T-helper 17 cell (primary cell): ENCODE data around the gene PACRG. TPM values are rescaled to one million over a fixed set of nuclear protein-coding genes. Genes with fewer than 3 reads are reported as not detected.

Experiments
- ATAC-seq: fragments of 150-1000 bp; cut with Tn5 transposase; 2 replicates; pipeline ENCODE4 v1.10.0; 2021; ENCODE audit warnings: mild to moderate bottlenecking, moderate library complexity
- DNase-seq, 3 donors: peaks; one replicate each; pipeline versions ENCODE4 v3.0.0 to v3.0.0-alpha.2; 2020 to 2021
- H3K9me3 ChIP-seq: one replicate; pipeline ENCODE4 v1.7.0; 2013; ENCODE audit warnings: low read length, mild to moderate bottlenecking; ENCODE audit not compliant: control insufficient read depth, poor library complexity, severe bottlenecking
- H3K27ac Mint-ChIP-seq: one replicate; pipeline ENCODE4 v1.8.0; 2022; ENCODE audit warnings: mild to moderate bottlenecking, moderate library complexity, mixed read lengths
- H3K27me3 Mint-ChIP-seq: one replicate; pipeline ENCODE4 v1.8.0; 2022; ENCODE audit warnings: mixed read lengths
- H3K36me3 Mint-ChIP-seq: one replicate; pipeline ENCODE4 v1.8.0; 2022; ENCODE audit warnings: low read depth, mixed read lengths
- H3K4me1 Mint-ChIP-seq: one replicate; pipeline ENCODE4 v1.8.0; 2022; ENCODE audit warnings: mild to moderate bottlenecking, mixed read lengths
- H3K4me3 Mint-ChIP-seq: one replicate; pipeline ENCODE4 v1.8.0; 2022; ENCODE audit warnings: mild to moderate bottlenecking, moderate library complexity, mixed read lengths
- total RNA-seq, 4 donors: library from RNA in 2 of 4; stranded (reverse) in 2 of 4; gene quantifications; one replicate each; pipeline ENCODE4 v1.2.3 and lab custom pipeline; 2022 to 2026

PACRG gene
- total RNA-seq, 2 donors from 2014 or later: 1.6 to 2.0 TPM

DNA sequence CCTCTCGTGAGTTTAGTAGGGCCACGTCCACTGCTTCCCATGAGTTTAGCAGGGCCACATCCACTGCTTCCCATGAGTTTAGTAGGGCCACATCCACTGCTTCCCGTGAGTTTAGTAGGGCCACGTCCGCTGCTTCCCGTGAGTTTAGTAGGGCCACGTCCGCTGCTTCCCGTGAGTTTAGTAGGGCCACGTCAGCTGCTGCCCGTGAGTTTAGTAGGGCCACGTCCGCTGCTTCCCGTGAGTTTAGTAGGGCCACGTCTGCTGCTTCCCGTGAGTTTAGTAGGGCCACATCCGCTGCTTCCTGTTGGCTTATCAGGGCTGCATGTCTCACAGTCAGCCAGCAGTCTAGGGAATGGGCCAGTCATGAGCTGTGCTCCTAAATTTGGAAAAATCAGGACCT lies 573.1 kb downstream of the PACRG start:
- ATAC-seq (no peak), DNase-seq (no peak)
- H3K27ac Mint-ChIP-seq: no peak overlapping the region
- H3K27me3 Mint-ChIP-seq: peaks cover 30% of the 10 kb centered on the region
- no peaks in the 10 kb centered on the region for H3K4me1 Mint-ChIP-seq
- no peaks in the 10 kb centered on the region for H3K9me3 ChIP-seq
- H3K4me3 Mint-ChIP-seq: no peak overlapping the region
- no peaks in the 10 kb centered on the region for H3K36me3 Mint-ChIP-seq

DNA sequence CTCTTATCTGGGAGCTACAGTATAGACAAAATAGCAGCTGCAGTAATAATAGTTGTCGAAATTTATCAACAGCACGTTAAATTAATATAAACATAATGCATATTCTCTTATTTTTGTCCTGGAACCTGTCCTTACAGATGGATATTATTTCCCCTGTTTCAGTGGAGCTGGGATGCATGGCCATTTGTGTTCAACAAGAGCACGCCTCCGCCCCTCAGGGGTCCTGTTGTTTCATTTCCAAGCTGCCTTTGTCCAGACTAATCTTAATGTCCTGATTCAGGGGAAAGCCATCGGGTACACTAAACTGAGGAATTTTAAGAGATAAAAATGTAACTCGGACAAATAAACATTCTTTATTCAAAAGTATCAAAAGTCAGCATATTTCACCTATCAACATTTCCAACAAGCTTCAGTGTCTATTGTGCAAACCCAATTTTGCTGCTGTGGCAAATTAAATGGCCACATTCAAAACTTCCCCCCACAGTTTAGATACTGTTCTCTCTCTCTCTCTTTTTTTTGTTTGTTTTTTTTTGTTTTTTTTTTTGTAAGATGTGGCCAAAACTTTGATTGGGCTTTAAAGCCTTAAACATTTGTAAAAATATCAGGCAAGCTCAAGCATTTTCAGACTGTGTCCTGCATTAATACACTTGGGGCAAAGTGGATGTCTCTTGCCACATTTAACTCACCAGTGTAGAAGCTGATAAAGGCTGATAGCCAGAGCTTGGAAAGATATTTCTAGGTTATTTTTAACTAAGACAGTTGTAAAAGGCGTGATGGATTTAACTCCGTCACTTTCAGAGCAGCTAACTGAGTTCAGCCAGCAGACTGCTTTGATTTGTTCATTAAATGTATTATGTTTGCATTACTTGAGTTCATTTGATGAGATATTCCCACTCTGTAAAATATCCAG lies 574.2 kb downstream of the PACRG start:
- Mint-ChIP-seq H3K4me1 (no peaks in the 10 kb centered on the region), H3K27ac (no peak overlapping the region), H3K36me3 (no peaks in the 10 kb centered on the region), H3K4me3 (no peak overlapping the region), H3K27me3 (peaks cover 25% of the 10 kb centered on the region)
- DNase-seq (no peak), ATAC-seq (no peak)
- H3K9me3 ChIP-seq: no peaks in the 10 kb centered on the region

DNA sequence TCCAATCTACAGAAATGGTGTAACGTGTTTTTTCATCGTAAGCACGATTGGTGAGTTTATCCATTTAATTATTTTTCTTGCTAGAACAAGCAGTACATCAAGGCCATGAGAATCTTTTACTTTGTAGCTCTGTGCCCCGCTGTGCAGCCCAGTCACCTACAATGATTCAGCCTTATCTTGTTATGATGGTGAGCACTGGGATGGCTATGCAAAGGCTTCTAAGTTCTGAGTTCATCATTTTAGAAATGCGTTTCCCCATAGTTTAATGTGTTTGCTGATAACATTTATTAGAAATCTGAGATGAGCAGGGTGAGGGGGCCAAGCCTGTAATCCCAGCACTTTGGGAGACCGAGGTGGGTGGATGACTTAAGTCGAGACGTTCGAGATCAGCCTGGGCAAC lies 575.0 kb downstream of the PACRG start:
- ATAC-seq (no peak), DNase-seq (no peak)
- H3K9me3 ChIP-seq: no peaks in the 10 kb centered on the region
- no peak overlapping the region for H3K27ac Mint-ChIP-seq
- H3K36me3 Mint-ChIP-seq: no peaks in the 10 kb centered on the region
- no peak overlapping the region for H3K4me3 Mint-ChIP-seq
- no peaks in the 10 kb centered on the region for H3K4me1 Mint-ChIP-seq
- H3K27me3 Mint-ChIP-seq: peaks cover 17% of the 10 kb centered on the region

DNA sequence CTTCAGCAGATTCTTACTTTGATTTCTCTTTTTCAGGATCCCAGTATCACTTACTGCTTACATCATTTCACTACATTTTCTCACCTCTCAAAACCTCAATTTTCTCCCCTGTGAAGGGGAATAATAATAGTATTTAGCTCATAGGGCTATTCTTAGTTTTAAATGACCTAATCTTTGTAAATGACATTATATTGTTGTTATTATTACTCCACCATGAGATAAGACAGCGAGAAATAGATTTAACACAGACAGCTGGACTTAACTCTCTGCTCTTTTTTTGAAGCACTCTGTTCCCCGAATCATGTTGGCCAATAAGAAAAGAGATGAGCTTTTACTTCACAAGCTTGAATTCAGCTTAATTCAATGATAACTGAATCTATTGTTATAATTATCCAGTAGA lies 578.2 kb downstream of the PACRG start:
- Mint-ChIP-seq H3K4me3 (no peak overlapping the region), H3K27ac (no peak overlapping the region), H3K36me3 (no peaks in the 10 kb centered on the region), H3K27me3 (peaks cover 7% of the 10 kb centered on the region), H3K4me1 (no peaks in the 10 kb centered on the region)
- no peak for ATAC-seq
- H3K9me3 ChIP-seq: no peaks in the 10 kb centered on the region
- DNase-seq: no peak

DNA sequence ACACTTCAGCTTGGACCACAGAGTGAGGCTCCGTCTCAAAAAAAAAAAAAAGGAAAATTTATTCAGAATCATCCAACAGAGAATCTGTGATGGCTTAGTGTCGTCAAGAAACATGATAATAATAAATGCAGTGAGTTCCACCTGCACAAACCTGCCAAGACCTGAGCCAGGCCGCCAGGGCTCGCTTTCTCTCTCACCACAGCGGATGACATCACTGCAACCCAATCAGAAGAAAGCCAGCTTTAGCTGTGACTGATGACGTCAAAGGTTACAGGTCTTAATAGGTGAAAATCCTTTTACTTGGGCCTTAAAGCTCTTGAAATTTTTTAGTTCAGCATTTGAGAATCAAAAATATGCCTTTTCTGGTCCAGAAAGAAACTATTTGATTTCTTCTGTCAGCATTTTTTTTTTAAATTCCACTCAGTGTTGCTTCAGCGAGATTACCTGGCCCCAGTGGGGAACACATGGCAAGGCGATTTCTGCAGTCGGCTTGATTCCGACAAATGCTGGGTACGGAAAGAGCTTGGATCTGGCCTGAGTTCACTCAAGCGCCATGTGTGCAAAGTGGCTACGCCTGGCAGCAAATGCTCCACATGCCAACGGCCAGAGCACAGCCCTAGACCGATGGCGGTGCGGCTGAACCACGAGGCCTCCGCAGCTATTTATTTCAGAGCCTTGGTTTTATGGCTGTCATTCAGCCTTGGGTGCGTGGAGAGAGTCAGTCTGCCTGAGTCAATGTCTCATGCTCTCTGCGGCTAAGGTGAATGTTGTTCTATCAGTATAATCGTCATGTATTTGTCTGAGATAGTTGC lies 581.1 kb downstream of the PACRG start:
- DNase-seq (no peak), ATAC-seq (no peak)
- Mint-ChIP-seq H3K36me3 (no peaks in the 10 kb centered on the region), H3K4me1 (no peaks in the 10 kb centered on the region), H3K27me3 (peaks cover 24% of the 10 kb centered on the region), H3K4me3 (no peak overlapping the region), H3K27ac (no peak overlapping the region)
- no peaks in the 10 kb centered on the region for H3K9me3 ChIP-seq

DNA sequence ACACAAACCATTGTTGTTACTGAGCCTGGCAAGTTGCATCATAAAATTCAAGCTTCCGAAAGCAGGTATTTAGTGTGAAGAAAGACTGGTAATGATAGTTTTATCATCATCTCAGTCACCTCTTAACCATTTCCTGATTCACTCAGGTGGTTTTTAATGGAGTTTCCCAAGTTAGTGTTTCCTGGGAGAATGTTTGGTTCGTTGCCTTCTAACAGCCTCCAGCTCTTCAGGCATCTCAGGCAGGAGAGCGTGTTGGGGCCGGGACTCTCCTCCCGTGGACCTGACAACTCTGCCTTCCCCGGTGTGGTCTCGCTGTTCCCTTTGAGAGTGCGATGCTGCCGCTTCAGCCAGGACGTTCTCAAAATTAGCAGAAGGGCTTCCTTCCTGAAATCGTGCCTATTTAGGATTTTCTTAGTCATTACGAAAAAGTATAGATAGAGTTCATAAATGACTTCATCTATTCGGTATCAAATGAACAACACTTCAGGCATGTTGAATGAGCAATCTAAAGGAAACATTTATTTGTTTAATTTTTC lies 581.8 kb downstream of the PACRG start:
- Mint-ChIP-seq H3K36me3 (no peaks in the 10 kb centered on the region), H3K27me3 (peaks cover 31% of the 10 kb centered on the region), H3K27ac (no peak overlapping the region), H3K4me3 (no peak overlapping the region), H3K4me1 (no peaks in the 10 kb centered on the region)
- DNase-seq (no peak), ATAC-seq (no peak)
- no peaks in the 10 kb centered on the region for H3K9me3 ChIP-seq

DNA sequence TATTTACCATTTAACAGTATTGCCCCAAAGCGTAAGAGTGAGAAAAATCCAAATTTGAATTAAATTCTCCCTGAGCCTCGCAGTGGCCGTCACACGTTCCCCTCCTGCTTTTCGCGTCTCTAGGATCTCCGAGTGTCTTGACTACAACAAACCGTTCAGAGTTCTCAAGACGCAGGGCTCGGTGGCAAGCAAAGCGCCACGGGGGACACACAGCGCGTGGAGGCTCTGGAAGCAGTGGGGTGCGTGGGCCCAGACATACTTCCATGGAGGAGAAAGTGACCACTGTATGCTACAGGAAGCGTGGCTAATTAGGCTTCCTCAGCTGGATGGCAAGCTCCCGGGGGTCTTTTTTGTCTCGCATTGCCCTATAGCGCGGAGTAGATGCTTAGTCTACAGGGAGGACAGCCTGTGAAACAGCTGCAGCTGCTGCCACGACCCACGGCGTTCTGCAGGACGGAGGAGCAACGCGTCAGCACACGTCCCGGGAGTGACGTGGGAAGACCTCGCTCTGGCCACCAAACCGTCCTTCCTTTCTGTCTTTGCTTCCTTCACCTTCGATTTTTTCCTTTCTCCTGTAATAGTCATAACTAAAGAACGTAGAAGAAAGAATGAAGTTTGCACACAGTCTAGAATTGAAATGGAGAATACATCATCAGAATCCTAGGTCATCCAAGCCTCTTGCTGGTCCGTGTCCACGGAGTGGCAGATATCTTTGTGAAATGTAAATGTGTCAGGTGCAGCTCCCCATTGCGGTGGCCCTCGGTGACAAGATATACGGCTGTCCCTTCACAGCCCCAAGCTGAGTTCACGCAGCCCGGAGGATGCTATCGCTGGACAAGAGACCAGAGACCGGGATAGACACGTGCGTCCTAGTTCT lies 582.6 kb downstream of the PACRG start:
- DNase-seq: no peak
- no peaks in the 10 kb centered on the region for H3K36me3 Mint-ChIP-seq
- ATAC-seq: no peak
- H3K4me3 Mint-ChIP-seq: no peak overlapping the region
- H3K4me1 Mint-ChIP-seq: no peaks in the 10 kb centered on the region
- peaks cover 39% of the 10 kb centered on the region for H3K27me3 Mint-ChIP-seq
- H3K27ac Mint-ChIP-seq: no peak overlapping the region
- H3K9me3 ChIP-seq: no peaks in the 10 kb centered on the region

DNA sequence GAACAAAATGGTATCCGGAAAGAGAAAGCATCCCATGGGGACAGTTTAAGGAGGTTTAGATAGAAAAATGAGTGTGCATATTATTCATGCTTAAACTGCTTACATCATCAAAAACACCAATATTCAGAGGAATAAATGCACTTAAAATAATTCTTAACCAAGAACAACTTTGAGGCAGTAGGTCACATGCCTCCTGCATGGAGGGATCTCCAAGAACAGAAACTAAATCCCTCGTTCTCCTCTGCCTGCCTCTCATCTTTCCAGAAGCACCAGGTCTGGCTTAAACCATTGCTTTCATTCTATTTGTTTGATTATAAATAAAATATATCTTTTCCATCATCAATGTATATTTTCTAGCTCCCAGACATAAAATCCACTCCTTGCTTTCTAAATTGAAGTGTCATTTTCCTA lies 583.2 kb downstream of the PACRG start:
- peaks cover 45% of the 10 kb centered on the region for H3K27me3 Mint-ChIP-seq
- H3K4me3 Mint-ChIP-seq: no peak overlapping the region
- no peaks in the 10 kb centered on the region for H3K4me1 Mint-ChIP-seq
- DNase-seq: no peak
- no peaks in the 10 kb centered on the region for H3K36me3 Mint-ChIP-seq
- H3K27ac Mint-ChIP-seq: no peak overlapping the region
- no peak for ATAC-seq
- no peaks in the 10 kb centered on the region for H3K9me3 ChIP-seq

DNA sequence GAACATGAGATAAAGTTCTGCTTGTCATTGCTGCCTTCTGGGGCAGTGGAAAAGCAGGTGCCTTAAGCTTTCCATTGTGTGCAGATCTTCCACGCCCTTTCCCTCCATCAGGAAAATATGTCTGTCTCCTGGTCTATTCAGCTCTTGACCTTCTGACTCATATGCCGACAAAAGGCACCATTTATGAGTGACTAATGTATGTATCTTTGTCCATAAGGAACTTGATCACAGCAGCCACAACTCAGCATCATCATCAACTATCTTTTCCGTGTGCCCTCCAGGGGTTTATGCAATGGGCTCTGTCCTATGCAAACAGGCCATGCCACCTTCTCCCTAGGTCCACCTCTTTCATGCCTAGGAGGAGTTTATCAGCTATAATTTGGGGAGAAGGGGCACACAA lies 584.1 kb downstream of the PACRG start:
- DNase-seq (no peak), ATAC-seq (no peak)
- H3K4me1 Mint-ChIP-seq: no peaks in the 10 kb centered on the region
- no peak overlapping the region for H3K27ac Mint-ChIP-seq
- H3K36me3 Mint-ChIP-seq: no peaks in the 10 kb centered on the region
- H3K4me3 Mint-ChIP-seq: no peak overlapping the region
- peaks cover 46% of the 10 kb centered on the region for H3K27me3 Mint-ChIP-seq
- no peaks in the 10 kb centered on the region for H3K9me3 ChIP-seq

DNA sequence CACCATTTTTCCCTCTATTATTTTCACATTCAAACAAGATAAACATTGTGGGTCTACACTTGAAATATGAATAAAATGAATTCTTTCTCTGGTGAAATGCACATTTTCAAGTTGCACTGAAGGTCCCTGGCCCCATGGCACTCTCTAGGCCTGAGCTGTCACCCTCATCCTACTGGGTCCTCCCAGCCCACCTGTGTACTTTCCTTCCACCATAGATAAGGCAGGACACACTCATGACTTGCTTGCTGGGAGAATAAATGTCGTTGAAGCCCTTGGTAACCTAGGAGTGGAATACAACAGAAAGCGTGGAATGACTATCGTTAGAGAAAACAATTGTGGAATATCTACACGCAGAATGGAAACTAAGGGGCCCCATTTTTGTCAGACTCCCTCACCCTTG lies 585.8 kb downstream of the PACRG start:
- H3K4me3 Mint-ChIP-seq: no peak overlapping the region
- H3K36me3 Mint-ChIP-seq: no peaks in the 10 kb centered on the region
- H3K27me3 Mint-ChIP-seq: peaks cover 51% of the 10 kb centered on the region
- ATAC-seq (no peak), DNase-seq (no peak)
- no peaks in the 10 kb centered on the region for H3K9me3 ChIP-seq
- no peak overlapping the region for H3K27ac Mint-ChIP-seq
- no peaks in the 10 kb centered on the region for H3K4me1 Mint-ChIP-seq

DNA sequence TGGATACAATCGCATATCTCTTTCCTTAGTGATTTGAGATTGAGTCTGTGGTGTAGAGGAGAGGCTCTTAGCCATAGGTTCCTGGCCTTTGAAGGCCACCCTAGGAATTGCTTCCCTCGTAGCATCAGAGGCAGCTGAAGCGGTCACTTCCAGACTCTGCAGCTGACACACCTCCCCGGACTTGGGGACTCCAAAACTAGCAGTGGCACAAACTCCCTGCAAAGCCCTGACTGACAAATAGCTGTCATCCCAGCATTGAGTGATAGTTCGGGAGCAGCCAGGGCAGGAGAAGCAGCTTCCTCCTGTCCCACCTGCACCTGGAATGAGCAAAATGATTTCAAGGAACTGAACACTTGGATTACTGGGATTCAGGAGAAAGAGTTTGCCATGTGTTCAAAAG lies 586.2 kb downstream of the PACRG start:
- H3K9me3 ChIP-seq: no peaks in the 10 kb centered on the region
- Mint-ChIP-seq H3K27ac (no peak overlapping the region), H3K27me3 (peaks cover 55% of the 10 kb centered on the region), H3K36me3 (no peaks in the 10 kb centered on the region), H3K4me3 (no peak overlapping the region), H3K4me1 (no peaks in the 10 kb centered on the region)
- ATAC-seq: no peak
- DNase-seq: no peak

DNA sequence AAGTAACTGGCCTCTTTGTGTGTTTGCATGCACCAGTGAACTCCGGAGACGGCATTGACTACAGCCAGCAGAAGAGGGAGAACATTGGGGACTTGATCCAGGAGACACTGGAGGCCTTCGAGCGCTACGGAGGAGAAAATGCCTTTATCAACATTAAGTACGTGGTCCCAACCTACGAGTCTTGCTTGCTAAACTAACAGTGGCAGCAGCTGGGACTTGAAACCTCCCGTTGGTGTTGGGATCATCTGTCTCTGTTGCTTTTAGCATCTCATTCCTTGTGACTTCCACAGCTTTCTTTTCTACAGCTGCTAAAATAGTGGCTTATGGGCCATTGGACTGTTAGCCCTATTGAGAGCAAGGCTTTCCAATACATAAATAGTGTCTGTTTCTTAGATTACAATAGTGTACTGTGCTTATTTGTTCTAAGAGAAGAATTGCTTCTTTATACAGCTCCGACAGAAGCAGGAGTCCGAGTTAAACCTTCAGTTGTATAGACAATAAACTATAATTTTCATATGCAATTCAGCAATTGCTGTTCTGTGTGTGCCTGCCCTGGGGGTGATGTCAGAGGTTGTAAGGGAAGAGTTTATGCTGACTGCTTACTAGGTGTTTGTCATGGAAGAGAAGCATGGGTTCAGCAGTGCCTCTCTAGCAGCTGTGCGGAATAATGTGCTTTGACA lies 587.2 kb downstream of the PACRG start:
- no peak overlapping the region for H3K4me3 Mint-ChIP-seq

More for the DNA sequence above, 587.2 kb downstream of the PACRG start:
- no peak for DNase-seq
- no peaks in the 10 kb centered on the region for H3K9me3 ChIP-seq
- Mint-ChIP-seq H3K27me3 (peaks cover 56% of the 10 kb centered on the region), H3K36me3 (no peaks in the 10 kb centered on the region), H3K4me1 (peaks cover under 1% of the 10 kb centered on the region), H3K27ac (no peak overlapping the region)
- ATAC-seq: no peak
